ENCODE data around the gene SHKBP1.

The SHKBP1 gene

GRCh38 chr19:40596608-40597328 is 20.1 kb downstream of the SHKBP1 start:
- no peak for TF ChIP-seq CTCF (IDR thresholded peaks at IDR 0.05; ENCODE audit: extremely low read depth, missing control alignments)
- no peak for DNase-seq (ENCODE audit: low spot score)

- DNase-seq (ENCODE audit: low spot score), result no peak
- TF ChIP-seq CTCF (IDR thresholded peaks at IDR 0.05; ENCODE audit: extremely low read depth, missing control alignments), result no peak
Observed at GRCh38 chr19:40597329-40597838, 20.7 kb downstream of the SHKBP1 start.

GRCh38 chr19:40598121-40598917 is 21.6 kb downstream of the SHKBP1 start:
- DNase-seq (ENCODE audit: low spot score), result peak; percentile 91
- peak; percentile 96 for TF ChIP-seq CTCF (IDR thresholded peaks at IDR 0.05; ENCODE audit: extremely low read depth, missing control alignments)

GRCh38 chr19:40598918-40599307 is 22.2 kb downstream of the SHKBP1 start:
- TF ChIP-seq CTCF (IDR thresholded peaks at IDR 0.05; ENCODE audit: extremely low read depth, missing control alignments), result no peak
- no peak for DNase-seq (ENCODE audit: low spot score)

DNA sequence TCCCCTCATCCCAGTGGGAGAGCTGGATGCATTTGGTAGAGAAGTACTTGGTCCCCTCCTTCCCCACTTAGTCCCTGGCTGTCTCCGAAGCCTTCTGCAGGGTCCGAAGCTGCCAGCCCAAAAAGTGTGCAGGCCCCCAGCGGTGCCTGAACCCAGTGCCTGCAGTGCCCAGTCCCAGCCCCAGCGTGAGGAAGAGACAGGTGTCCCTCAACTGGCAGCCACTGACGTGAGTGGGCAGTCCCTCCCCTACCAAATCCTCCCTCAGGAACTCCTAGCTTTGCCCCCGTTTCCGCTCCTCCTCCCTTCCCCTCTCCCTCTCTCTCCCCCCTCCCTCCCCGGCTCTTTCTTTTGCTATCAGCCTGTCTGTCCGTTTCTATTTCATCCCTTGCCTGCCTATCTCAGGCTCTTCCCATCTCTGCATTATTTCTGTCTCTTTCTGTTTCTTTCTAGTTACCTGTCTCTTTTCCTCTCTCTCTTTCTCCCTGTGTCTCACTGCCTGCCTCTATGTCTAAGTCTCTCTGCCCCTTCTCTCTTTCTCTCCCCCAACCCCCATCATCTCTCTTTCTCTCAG is 22.7 kb downstream of the SHKBP1 start:
- no peak for TF ChIP-seq CTCF (IDR thresholded peaks at IDR 0.05; ENCODE audit: extremely low read depth, missing control alignments)
- no peak for DNase-seq (ENCODE audit: low spot score)

- no peak for DNase-seq (ENCODE audit: low spot score)
- no peak for TF ChIP-seq CTCF (IDR thresholded peaks at IDR 0.05; ENCODE audit: extremely low read depth, missing control alignments)
Observed at GRCh38 chr19:40599902-40600569, 23.4 kb downstream of the SHKBP1 start.

Measured in GM20000 (cell line).